ENCODE results near the gene BET1L. TPM values are rescaled to one million over a fixed set of nuclear protein-coding genes. Genes with fewer than 3 reads are reported as not detected.

The BET1L gene
- polyA plus RNA-seq, 1 donor from 2014 or later: 44.4 TPM

DNA sequence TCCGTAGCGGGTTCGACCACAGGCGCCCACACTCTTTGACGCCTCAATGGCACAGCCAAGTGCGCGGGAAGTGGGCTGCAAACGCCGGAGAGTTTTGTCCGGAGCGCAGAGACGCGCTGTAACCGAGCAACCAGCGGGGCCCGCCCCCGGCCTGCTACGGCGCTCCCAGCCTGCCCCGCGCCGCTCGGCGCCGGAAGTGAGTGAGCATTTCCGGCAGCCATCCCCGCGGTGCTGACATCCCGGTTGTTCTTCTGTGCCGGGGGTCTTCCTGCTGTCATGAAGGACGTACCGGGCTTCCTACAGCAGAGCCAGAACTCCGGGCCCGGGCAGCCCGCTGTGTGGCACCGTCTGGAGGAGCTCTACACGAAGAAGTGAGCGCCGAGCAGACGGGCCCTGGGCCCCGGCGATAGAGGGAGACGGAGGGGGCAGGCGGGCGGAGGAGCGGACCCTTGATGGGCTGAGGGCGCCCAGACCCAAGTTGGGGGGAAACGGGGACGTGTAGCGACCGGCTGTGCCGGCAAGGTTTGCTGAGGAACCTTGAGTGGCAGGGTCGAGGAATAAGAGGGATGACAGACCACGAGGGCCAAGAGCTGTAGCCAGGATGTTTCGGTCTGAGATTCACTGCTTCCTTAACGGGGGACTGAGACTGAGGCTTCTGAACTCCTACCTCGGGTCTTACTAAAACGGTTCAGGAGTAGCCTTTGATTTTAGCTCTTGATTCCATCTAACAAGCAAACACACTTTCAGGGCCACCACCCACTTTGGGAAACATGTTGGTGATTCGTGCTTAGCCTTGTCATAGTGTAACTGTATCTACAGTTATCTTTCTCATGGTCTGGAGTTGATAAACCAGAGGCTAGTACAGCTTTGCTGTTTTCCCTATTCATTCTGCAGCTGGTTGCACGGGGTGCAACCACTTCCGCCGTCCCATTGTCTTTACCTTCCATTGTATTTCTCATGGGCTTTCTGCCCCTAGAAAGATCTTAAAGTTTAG is 29.9 kb upstream of the BET1L start, which contains the start of gene PSMD13:
Gene PSMD13 (plus strand): TSS at position 203 of the 994 bp plus-strand sequence. CDS start 74 bp downstream, at position 277.
- Mint-ChIP-seq H3K36me3 (peaks cover 3% of the 10 kb centered on the region), H3K4me3 (peak within 1 kb of the TSS; percentile 91 to 100 (median 99)), H3K4me1 (peaks cover 12 to 30% (median 27%) of the 10 kb centered on the region in 3 donors), H3K9me3 (no peaks in the 10 kb centered on the region), H3K27me3 (no peaks in the 10 kb centered on the region), H3K27ac (peak within 1 kb of the TSS; percentile 97 to 100 (median 97))

- Mint-ChIP-seq H3K4me3 (peak within 1 kb of the TSS; percentile 91 to 100 (median 99)), H3K36me3 (no peaks in the 10 kb centered on the region), H3K4me1 (peaks cover 8 to 25% (median 21%) of the 10 kb centered on the region in 3 donors), H3K27me3 (no peaks in the 10 kb centered on the region), H3K9me3 (no peaks in the 10 kb centered on the region), H3K27ac (peak within 1 kb of the TSS; percentile 97 to 100 (median 97))
These were observed 29.0 kb upstream of the BET1L start, which contains the start of gene SIRT3 for GRCh38 chr11:235997-236773. Gene SIRT3 (minus strand): TSS chr11:236342. CDS start chr11:236328, 14 bp downstream.

GRCh38 chr11:235609-235996 is 28.4 kb upstream of the BET1L start:
- no peaks in the 10 kb centered on the region for H3K36me3 Mint-ChIP-seq
- H3K4me3 Mint-ChIP-seq: peak overlapping the region; percentile 85 to 100 (median 96)
- H3K27me3 Mint-ChIP-seq: no peaks in the 10 kb centered on the region
- no peaks in the 10 kb centered on the region for H3K9me3 Mint-ChIP-seq
- H3K27ac Mint-ChIP-seq: peak overlapping the region; percentile 90 to 97 (median 97)
- peaks cover 8 to 25% (median 21%) of the 10 kb centered on the region in 3 donors for H3K4me1 Mint-ChIP-seq

DNA sequence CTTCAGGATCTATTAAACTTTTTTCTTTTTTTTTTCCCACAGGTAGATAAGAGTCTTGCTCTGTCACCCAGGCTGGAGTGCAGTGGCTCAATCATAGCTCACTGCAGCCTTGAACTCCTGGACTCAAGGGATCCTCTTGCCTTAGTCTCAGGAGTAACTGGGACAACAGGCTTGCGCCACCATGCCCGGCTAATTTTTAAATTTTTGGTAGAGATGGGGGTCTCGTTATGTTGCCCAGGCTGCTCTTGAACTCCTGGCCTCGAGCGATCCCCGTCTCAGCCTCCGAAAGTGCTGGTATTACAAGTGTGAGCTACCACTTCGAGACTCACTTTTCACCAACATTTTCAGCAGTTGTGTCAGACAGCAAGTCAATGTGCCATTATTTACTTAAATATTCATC is 28.0 kb upstream of the BET1L start:
- Mint-ChIP-seq H3K4me1 (peaks cover 8 to 25% (median 21%) of the 10 kb centered on the region in 3 donors), H3K36me3 (no peaks in the 10 kb centered on the region), H3K4me3 (peak overlapping the region; percentile 85 to 100 (median 96)), H3K27me3 (no peaks in the 10 kb centered on the region), H3K9me3 (no peaks in the 10 kb centered on the region), H3K27ac (peak overlapping the region; percentile 90 to 97 (median 97))

GRCh38 chr11:232783-233565 is 25.8 kb upstream of the BET1L start:
- peaks cover 3% of the 10 kb centered on the region for H3K36me3 Mint-ChIP-seq
- H3K9me3 Mint-ChIP-seq: no peaks in the 10 kb centered on the region
- H3K4me3 Mint-ChIP-seq: peak overlapping the region in 1 of 4 donors; percentile 91
- H3K27me3 Mint-ChIP-seq: no peaks in the 10 kb centered on the region
- H3K4me1 Mint-ChIP-seq: peaks cover 8 to 14% (median 10%) of the 10 kb centered on the region in 3 donors
- H3K27ac Mint-ChIP-seq: peak overlapping the region in 1 of 3 donors; percentile 48

DNA sequence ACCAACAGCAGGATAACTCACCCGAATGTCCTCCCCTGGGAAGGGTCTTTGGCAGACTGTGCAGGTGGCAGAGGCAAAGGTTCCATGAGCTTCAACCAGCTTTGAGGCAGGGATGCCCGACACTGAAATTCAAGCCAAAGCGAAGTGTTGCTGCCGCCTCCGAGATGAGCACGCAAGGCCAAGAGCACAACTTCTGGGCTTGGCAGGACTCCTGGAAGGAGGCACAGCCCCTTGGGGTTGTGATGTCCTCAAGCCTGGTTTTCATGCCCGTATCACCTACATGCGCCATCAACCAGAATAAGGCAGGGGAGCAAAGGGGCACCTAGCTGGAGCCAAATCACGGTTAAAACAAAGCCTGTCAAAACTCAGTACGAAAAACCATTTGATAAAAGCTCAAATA is 23.2 kb upstream of the BET1L start:
- Mint-ChIP-seq H3K36me3 (peaks cover 3% of the 10 kb centered on the region), H3K27ac (no peak overlapping the region), H3K4me1 (peaks cover 5 to 11% (median 9%) of the 10 kb centered on the region in 3 donors), H3K4me3 (peak overlapping the region in 1 of 4 donors; percentile 38), H3K27me3 (no peaks in the 10 kb centered on the region), H3K9me3 (no peaks in the 10 kb centered on the region)

DNA sequence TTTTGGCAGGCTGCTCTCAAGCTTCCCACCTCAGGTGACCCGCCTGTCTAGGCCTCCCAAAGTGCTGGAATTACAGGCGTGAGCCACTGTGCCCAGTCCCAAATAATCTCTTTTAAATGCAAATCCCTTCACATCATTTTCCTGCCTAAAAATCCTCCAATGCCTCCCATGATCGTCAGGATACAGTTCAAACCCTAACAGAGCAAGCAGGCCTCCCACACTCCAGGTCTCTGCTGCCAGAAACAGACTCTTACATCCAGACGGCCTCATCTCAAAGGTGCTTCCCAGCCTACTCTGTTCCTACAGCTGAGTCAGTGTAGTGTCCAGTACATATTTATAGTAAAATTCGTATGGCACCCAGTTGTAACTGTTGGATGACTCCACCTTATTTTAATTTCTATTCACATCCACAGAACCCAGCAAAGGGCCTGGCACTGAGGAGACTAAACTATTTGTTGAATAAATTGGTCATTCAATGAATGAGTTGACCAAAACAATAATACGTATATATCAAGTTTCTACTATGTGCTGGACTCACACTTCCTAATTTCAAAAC is 20.7 kb upstream of the BET1L start:
- peaks cover 6% of the 10 kb centered on the region for H3K36me3 Mint-ChIP-seq
- no peaks in the 10 kb centered on the region for H3K9me3 Mint-ChIP-seq
- H3K27me3 Mint-ChIP-seq: no peaks in the 10 kb centered on the region
- H3K27ac Mint-ChIP-seq: no peak overlapping the region
- H3K4me1 Mint-ChIP-seq: peaks cover 5% of the 10 kb centered on the region in 3 donors
- no peak overlapping the region for H3K4me3 Mint-ChIP-seq

GRCh38 chr11:225734-226453 is 18.7 kb upstream of the BET1L start:
- no peaks in the 10 kb centered on the region for H3K9me3 Mint-ChIP-seq
- H3K27ac Mint-ChIP-seq: peak overlapping the region in 1 of 3 donors; percentile 33
- peaks cover 6% of the 10 kb centered on the region for H3K36me3 Mint-ChIP-seq
- H3K27me3 Mint-ChIP-seq: no peaks in the 10 kb centered on the region
- H3K4me1 Mint-ChIP-seq: peaks cover 5 to 7% (median 5%) of the 10 kb centered on the region in 3 donors
- H3K4me3 Mint-ChIP-seq: peak overlapping the region in 1 of 4 donors; percentile 42

- Mint-ChIP-seq H3K36me3 (peaks cover 6% of the 10 kb centered on the region), H3K4me3 (no peak overlapping the region), H3K9me3 (no peaks in the 10 kb centered on the region), H3K4me1 (peaks cover 4 to 7% (median 5%) of the 10 kb centered on the region in 3 donors), H3K27ac (no peak overlapping the region), H3K27me3 (no peaks in the 10 kb centered on the region)
These were observed 17.2 kb upstream of the BET1L start for GRCh38 chr11:224424-224823.

DNA sequence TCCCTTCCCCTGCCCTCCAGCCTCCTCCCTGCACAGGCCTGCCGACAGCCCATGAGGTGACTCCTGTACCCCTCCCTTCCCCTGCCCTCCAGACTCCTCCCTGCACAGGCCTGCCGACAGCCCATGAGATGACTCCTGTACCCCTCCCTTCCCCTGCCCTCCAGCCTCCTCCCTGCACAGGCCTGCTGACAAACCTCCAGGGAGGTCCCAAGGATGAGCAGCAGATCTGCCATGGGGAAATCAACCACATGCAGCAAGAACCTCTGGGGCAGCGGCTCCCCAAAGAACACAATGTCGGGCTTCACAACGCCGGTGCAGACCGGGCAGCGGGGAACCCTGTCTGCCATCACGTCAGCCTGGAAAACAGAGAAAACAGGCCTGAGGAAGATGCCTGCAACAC is 16.7 kb upstream of the BET1L start:
- Mint-ChIP-seq H3K27ac (no peak overlapping the region), H3K27me3 (no peaks in the 10 kb centered on the region), H3K36me3 (peaks cover 6% of the 10 kb centered on the region), H3K4me3 (peak overlapping the region in 1 of 4 donors; percentile 28), H3K4me1 (peaks cover 4 to 8% (median 5%) of the 10 kb centered on the region in 3 donors), H3K9me3 (no peaks in the 10 kb centered on the region)

- H3K4me3 Mint-ChIP-seq: no peak overlapping the region
- peaks cover 3% of the 10 kb centered on the region for H3K36me3 Mint-ChIP-seq
- H3K27me3 Mint-ChIP-seq: no peaks in the 10 kb centered on the region
- H3K4me1 Mint-ChIP-seq: peaks cover 4 to 8% (median 5%) of the 10 kb centered on the region in 3 donors
- no peaks in the 10 kb centered on the region for H3K9me3 Mint-ChIP-seq
- no peak overlapping the region for H3K27ac Mint-ChIP-seq
These were observed 16.0 kb upstream of the BET1L start for GRCh38 chr11:223026-223789.

- Mint-ChIP-seq H3K27me3 (no peaks in the 10 kb centered on the region), H3K4me1 (peaks cover 4 to 8% (median 5%) of the 10 kb centered on the region in 3 donors), H3K4me3 (no peak overlapping the region), H3K36me3 (peaks cover 3% of the 10 kb centered on the region), H3K27ac (no peak overlapping the region), H3K9me3 (no peaks in the 10 kb centered on the region)
These were observed 15.0 kb upstream of the BET1L start for GRCh38 chr11:221998-222789.
